HG03280 (cell line): ENCODE data around the gene MVB12B.

Source experiments
- ATAC-seq: cut with Tn5 transposase; IDR thresholded peaks from one replicate; pipeline ENCODE4 v1.9.1; 2021; ENCODE audit warnings: mild to moderate bottlenecking, moderate library complexity; ENCODE audit not compliant: unreplicated experiment

MVB12B gene

DNA sequence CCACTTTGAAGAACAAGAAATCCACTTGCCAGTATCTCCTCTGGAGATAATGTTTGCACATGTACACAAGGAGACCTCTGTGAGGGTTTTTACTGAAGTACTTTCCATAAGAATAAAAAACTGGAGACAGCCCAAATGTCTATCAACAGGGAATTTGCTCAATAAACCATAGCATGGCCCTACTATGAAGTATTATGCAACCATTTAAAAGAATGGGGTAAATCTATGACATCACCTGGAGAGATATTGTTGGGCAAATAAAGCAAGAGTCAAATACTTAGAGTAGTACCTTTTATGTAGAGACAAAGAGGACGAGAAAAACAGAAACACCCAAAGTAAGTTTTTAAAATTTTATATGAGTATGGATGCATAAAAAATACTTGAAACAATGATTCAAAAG lies 23.9 kb upstream of the MVB12B start:
- no peak for ATAC-seq

- no peak for ATAC-seq
Observed at GRCh38 chr9:126303488-126303887, 23.1 kb upstream of the MVB12B start.

DNA sequence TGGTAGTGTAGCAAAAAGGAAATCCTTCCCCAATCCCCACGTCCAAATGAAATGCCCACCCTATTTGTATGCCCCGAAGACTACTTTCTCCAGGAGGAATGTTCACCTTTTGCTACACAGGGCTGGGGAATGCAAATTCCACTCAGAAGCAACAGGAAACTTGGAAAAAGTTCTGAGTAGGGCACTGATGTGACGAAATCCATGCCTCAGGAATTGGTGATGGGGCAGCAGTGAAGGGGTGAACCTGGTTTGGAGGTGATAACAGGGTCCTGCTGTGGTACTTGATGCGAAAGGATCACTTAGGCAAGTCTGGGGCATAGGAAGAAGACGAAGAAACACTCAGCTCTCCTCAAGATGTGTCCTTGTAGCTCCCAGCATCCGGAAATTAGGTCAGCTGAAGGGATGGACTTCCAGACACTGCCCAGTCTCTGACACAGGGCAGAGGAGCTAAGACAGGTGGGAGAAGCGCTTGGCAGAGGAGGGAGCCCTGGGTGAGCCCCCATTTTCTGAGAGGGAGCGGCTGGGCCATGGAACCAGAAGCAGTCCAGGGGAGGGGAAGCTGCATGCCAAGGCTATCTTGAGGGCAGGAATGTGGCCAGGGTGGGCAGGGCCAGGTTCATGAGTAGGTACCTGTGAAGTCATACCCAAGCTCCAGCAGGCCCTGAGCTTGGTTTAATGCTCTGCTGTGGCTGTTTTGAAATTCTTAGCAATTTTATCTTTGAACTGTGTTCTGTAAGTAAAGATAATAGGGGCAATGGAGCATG lies 22.2 kb upstream of the MVB12B start:
- ATAC-seq, result no peak

DNA sequence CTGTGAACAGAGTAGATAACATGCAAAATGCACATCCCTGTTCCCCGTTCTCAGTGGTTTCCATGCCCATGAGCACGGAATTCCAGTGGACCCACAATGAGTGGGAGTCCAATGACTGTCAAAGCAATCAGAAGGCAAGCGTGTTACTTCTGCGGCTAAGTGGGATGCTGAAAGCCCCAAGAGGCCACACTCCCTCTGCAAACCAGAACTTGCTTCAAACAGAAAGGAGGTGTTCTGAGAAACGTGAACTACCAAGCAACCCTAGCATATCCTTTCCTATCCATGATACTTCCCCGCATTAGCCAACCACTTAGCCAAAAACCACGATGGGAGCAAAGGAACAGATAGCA lies 21.7 kb upstream of the MVB12B start:
- ATAC-seq, result no peak

DNA sequence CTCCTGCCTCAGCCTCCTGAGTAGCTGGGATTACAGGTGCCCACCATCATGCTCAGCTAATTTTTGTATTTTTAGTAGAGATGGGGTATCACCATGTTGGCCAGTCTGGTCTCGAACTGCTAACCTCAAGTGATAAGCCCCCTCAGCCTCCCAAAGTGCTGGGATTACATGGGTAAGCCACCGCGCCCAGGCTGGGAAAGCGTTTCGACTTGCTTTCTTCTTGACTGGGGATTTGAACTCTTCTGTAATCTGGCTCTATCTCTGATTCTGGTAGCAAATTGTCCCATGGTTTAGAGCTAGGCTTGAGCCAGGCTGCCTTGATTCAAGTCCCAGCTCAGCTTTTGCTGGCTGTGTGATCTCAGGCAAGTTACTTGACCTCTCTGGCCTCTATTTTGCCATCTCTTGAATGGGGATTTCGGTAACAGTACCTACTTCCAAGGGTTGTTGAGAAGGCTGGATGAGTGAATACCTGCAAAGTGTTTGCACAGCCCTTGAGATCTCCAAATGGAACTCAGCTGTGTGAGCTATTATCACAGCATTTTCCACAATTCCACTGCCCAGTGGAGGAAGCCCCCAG lies 20.5 kb upstream of the MVB12B start:
- no peak for ATAC-seq

DNA sequence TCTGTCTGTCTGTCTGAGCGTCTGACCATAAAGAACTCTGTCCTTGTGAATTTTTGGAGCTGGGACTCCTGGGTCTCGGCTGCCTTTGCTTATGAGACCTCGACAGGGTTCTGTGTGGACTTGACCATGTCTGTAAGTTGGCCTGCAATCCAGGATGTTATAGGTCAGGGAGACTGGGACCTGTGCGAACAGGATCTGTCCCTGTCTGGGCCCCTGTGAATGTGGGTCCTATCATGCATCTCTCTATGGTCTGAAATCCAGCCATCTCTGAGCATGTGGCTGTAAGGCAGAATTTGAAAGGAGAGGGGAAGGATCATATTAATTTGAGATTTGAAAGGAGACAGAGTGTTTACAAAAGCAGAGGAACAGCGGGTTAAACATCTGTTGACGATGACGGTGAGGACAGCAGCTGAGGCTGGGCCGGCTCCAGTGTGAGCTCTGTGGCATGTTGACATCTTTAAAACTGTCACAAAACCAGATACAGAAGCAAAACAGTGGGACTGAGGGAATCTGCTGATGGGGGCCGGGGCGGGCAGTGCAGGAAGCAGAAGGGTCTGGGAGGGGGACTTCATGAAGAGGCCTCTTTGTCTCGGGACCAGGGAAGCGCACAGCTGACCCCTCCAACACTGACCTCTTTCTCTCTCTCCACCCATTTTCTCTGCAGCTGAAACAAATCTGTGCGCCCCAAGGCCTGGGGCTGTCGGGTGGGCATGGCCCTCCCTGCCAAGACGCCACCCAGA lies 19.1 kb upstream of the MVB12B start:
- no peak for ATAC-seq

DNA sequence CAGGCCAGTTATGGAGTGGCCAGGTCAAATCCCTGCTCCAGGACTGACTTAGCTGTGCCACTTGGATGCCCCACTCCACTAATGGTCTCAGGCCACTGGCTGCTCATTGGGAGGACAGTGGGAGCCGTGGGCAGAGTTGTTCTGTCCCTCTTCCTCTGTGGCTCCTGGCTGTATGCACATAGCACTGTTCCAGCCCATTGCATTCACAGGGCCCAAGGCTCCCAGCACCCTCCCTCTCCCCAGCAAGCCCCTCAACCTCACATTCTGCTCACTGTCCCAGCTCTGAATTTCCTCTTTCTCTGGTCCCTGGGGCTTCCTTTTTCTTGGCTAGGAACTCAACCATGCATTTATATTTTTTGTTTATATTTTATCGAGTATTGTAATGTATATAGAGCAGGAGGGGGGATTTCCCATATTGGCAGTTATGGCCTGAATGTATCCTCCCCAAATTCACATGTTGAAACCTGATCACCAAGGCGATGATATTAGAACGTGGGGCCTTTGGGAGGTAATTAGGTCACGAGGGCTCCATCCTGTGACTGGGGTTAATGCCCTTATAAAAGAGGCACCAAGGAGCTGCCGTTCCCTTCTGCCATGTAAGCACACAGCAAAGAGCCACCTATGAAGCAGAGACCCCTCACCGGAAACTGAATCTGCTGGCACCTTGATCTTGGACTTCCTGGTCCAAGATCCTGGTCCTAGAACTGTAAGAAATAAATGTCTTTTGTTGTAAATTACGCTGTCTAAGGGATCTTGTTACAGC lies 17.0 kb upstream of the MVB12B start:
- no peak for ATAC-seq

- no peak for ATAC-seq
Observed at GRCh38 chr9:126312584-126313551, 13.8 kb upstream of the MVB12B start.

DNA sequence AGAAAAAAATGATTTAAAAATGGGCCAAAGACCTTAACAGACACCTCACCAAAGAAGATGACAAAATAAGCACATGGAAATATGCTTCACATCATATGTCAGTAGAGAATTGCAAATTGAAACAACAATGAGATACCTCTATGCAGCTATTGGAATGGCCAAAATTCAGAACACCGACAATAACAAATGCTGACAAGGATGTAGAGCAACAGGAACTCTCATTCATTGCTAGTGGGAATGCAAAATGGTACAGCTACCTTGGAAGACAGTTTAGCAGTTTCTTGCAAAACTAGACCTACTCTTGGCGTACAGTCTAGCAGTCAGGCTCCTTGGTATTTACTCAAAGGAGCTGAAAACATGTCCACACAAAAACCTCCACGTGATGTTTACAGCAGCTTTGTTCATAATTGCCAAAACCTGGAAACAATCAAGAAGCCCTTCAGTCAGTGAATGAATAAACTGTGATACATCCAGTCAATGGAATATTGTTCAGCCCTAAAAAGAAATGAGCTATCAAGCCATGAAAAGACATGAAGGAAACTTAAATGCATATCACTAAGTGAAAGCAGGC lies 10.5 kb upstream of the MVB12B start:
- no peak for ATAC-seq

- no peak for ATAC-seq
Observed at GRCh38 chr9:126317513-126317912, 9.1 kb upstream of the MVB12B start.

- no peak for ATAC-seq
Observed at GRCh38 chr9:126318858-126319257, 7.8 kb upstream of the MVB12B start.

GRCh38 chr9:126319671-126320070 lies 7.0 kb upstream of the MVB12B start:
- ATAC-seq, result no peak

DNA sequence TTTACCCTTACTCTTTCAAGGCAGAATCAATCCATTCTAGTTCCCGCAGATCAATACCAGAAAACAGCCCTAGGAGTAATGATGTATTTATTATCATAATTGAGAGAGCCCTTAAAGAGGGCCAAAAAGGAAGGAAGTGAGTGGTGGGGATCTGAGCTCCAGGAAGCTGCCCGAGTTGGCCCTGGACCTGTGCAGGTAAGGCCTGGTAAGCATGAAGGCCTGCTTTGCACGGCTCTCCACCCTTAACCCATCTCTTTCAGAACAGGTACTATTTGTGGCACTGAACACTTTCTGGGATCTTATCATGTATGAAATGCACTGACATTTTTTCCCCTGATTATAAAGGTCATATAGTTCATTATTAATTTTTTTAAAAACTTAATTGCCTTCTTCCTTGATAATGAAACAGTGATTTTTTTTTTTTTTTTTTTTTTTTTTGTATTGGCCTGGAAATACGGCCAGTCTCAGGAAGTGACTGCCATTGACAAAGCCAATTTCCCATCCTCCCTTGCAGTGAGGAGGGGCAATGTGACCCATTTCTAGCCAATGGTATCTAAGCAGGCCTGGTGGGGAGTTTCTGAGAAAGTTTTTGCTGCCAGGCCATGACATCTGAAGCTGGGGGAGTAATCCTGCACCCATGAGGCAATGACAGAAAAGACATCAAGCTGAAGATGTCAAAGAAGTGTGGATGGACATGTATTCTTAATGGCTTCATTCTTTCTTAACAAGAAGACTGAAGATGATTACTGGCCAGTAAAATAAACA lies 6.3 kb upstream of the MVB12B start:
- ATAC-seq, result no peak

DNA sequence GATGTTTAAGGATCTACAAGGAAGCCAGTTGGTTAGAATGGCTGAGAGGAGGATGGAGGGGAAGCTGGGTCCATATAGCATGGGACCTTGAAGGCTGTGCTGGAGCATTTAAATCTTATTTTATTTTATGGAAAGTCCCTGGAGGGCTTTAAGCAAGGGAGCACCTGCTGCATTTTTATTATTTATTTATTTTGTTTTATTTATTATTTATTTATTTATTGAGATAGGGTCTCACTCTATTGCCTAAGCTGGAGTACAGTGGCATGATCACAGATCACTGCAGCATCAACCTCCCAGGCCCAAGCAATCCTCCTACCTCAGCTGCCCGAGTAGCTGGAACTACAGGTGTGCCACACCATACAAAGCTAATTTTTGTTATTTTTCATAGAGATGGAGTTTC lies 4.9 kb upstream of the MVB12B start:
- no peak for ATAC-seq

GRCh38 chr9:126325821-126326220 lies 808 bp upstream of the MVB12B start:
- ATAC-seq, result no peak

- ATAC-seq, result no peak
Observed at GRCh38 chr9:126327006-126327713, 531 bp downstream of the MVB12B start.

DNA sequence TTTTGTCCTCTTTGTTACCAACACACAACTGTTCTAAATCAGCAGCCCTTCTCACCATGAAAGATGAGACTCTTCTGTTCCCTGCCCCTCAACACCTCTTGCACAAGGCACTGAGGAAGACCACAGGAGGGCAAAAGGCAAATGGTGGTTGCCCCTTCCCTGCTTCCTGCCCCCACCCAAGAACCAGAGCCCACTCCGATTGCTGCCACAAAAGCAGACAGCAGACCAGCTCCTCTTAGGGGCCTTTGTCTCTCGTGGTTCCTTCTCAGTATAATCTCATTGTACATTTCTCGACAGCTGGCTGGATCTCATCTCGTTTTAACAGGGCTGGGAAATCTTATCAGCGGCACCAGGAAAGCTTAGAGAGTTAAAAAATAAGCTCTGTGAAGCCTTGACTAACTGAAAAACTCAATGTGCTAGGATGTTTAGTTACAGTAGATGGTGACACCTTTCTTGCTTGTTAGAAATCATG lies 1.1 kb downstream of the MVB12B start:
- no peak for ATAC-seq

DNA sequence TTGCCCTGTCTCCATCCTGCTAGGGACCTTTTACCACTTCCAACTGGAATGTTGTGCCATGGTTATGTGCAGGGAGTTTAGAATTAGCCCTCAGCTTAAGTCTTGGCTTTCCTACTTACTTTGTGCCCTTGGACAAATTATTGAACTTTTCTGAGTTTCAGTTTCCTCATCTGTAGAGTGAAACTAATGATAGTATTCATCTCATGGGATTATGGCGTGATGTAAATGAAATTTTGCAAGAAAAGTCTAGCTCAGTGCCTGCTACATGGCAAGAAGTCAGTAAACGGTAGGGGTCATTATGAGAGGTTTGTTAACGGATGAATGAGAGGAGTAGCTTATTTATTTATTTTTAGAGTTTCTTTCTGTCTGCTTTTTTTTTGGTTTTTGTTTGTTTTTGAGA lies 1.8 kb downstream of the MVB12B start:
- ATAC-seq, result no peak
